Measurements from ENCODE around the gene EMC9.

DNA sequence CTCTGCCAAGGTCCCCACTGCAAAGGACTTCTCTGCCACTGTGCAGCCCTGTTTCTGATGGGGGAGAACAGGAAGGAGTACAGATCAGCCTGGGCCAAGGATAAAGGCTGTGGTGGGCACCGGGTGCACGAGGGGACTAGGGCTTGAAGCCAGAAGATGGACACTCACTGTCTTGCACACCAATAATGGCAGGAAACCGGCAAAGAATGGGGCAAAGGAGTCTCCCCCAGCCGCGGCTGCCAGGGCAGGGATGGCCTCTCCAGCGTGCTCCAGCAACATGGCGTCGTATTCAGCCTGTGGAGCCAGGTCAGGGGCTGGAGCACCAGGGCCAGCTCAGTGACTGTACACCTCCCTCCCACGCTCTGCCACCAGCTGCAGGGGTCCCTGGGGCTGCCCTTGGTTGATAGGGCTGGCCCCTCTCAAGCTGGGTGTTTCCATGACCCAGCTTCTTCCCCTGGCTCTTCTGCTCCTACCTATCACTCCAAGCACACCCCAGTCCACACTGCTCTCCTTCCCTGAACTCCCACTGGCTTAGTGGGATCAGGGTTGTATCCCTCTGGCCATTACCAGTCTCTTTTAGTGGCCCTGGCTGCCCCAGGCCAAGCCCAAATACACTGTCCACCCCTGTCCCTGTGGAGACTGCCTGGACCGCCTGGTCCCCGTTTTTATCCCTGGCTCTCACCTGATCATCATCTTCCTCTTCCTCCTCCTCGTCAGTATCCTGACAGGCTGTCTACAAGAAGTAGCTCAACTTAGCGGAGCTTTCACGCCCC lies 40.9 kb upstream of the EMC9 start:
- TF ChIP-seq EZH2 (IDR thresholded peaks at IDR 0.05), result no peak
- TF ChIP-seq POLR2AphosphoS5 (IDR thresholded peaks at IDR 0.05; ENCODE audit: borderline replicate concordance, low read depth, low read length), result no peak
